SK-N-SH (cell line): ENCODE results near the gene PAX2. TPM values are rescaled to one million over a fixed set of nuclear protein-coding genes. Genes with fewer than 3 reads are reported as not detected.

Source experiments
- CTCF ChIA-PET: fragments of 300-600, 350-600 bp; formaldehyde crosslinking; extraction: SDS; loops from one replicate; lab custom pipeline; 2021; lab: Yijun Ruan, JAX
- POLR2A ChIA-PET: fragments of 350-600 bp; sonication (Branson Sonifier 250); formaldehyde crosslinking; extraction: SDS; loops from one replicate; lab custom pipeline; 2020; ENCODE audit warnings: antibody characterized with exemption, inconsistent platforms; lab: Yijun Ruan, JAX
- DNase-seq: peaks from one replicate; pipeline ENCODE4 v3.0.0; 2012
- H2AFZ ChIP-seq: fragments of 200-600 bp; sonication (generic); 2 replicates; pipeline ENCODE4 v1.8.1; 2016; ENCODE audit warnings: antibody characterized with exemption, mild to moderate bottlenecking, low read depth
- H3F3A ChIP-seq: fragments of 200-600 bp; sonication (generic); replicated peaks from 2 replicates; pipeline ENCODE3; 2016; ENCODE audit warnings: antibody characterized with exemption, mild to moderate bottlenecking; ENCODE audit not compliant: insufficient read depth
- H3K27ac ChIP-seq, 2 experiments: fragments of 200-500 bp in 1 of 2; fragments of 200-600 bp in 1 of 2; sonication (Bioruptor generic) in 1 of 2; sonication (generic), shearing (Covaris generic) in 1 of 2; 2 replicates each; pipeline versions ENCODE4 v1.5.1 to v1.6.1; 2014 to 2016; ENCODE audit warnings: low read depth in 2 of 2, inconsistent platforms in 1 of 2, low read length in 1 of 2, mild to moderate bottlenecking in 1 of 2, mixed read lengths in 1 of 2
- H3K27me3 ChIP-seq: fragments of 200-600 bp; sonication (generic), shearing (Covaris generic); 2 replicates; pipeline ENCODE4 v1.6.1; 2016; ENCODE audit warnings: mixed run types; ENCODE audit not compliant: insufficient read depth
- H3K36me3 ChIP-seq, 2 experiments: fragments of 200-500 bp in 1 of 2; fragments of 200-600 bp in 1 of 2; sonication (Bioruptor generic) in 1 of 2; sonication (generic) in 1 of 2; replicated peaks in 1 of 2; 2 replicates each; pipeline versions ENCODE3 to v1.5.1; 2014 to 2016; ENCODE audit warnings: low read length in 1 of 2, mild to moderate bottlenecking in 1 of 2; ENCODE audit not compliant: insufficient read depth in 2 of 2, control insufficient read depth in 1 of 2
- H3K4me1 ChIP-seq, 2 experiments: fragments of 200-500 bp in 1 of 2; fragments of 200-600 bp in 1 of 2; sonication (Bioruptor generic) in 1 of 2; sonication (generic), shearing (Covaris generic) in 1 of 2; 2 replicates each; pipeline versions ENCODE4 v1.5.1 to v1.6.1; 2014 to 2016; ENCODE audit warnings: low read depth in 1 of 2, low read length in 1 of 2, mixed run types in 1 of 2; ENCODE audit not compliant: insufficient read depth in 2 of 2, control insufficient read depth in 1 of 2
- H3K4me2 ChIP-seq: fragments of 200-600 bp; sonication (generic), shearing (Covaris generic); 2 replicates; pipeline ENCODE4 v1.6.1; 2017; ENCODE audit warnings: mixed run types
- H3K4me3 ChIP-seq, 2 experiments: fragments of 200-500 bp in 1 of 2; fragments of 200-600 bp in 1 of 2; sonication (Bioruptor generic) in 1 of 2; sonication (generic), shearing (Covaris generic) in 1 of 2; 2 replicates each; pipeline versions ENCODE4 v1.5.1 to v1.8.1; 2014 to 2016; ENCODE audit warnings: low read depth in 2 of 2, inconsistent platforms in 1 of 2, low read length in 1 of 2, mild to moderate bottlenecking in 1 of 2, mixed read lengths in 1 of 2, moderate library complexity in 1 of 2
- H3K79me2 ChIP-seq: fragments of 200-600 bp; sonication (generic); 2 replicates; pipeline ENCODE4 v1.8.1; 2017; ENCODE audit warnings: mild to moderate bottlenecking; ENCODE audit not compliant: insufficient read depth
- H3K9ac ChIP-seq: fragments of 200-600 bp; sonication (generic); 2 replicates; pipeline ENCODE4 v1.6.1; 2017; ENCODE audit warnings: mixed run types
- H3K9me2 ChIP-seq: fragments of 200-600 bp; sonication (generic); 2 replicates; pipeline ENCODE4 v1.6.1; 2017; ENCODE audit warnings: mixed run types
- H3K9me3 ChIP-seq: fragments of 200-600 bp; sonication (generic); 2 replicates; pipeline ENCODE4 v1.6.1; 2017; ENCODE audit warnings: mixed run types, mild to moderate bottlenecking, moderate library complexity
- H4K20me1 ChIP-seq: fragments of 200-600 bp; sonication (generic); 2 replicates; pipeline ENCODE4 v1.6.1; 2017; ENCODE audit warnings: mild to moderate bottlenecking, mixed run types; ENCODE audit not compliant: insufficient read depth
- CTCF ChIP-seq: fragments of 200-600 bp; sonication (generic); IDR thresholded peaks from 2 replicates; pipeline ENCODE4 v1.6.1; 2017; ENCODE audit warnings: antibody characterized with exemption, mild to moderate bottlenecking, moderate library complexity
- ELF1 ChIP-seq: IDR thresholded peaks from 2 replicates; pipeline ENCODE4 v1.4.0; 2012
- FOSL2 ChIP-seq: IDR thresholded peaks from 2 replicates; pipeline ENCODE4 v1.4.0; 2012; ENCODE audit warnings: low read depth, mild to moderate bottlenecking, moderate library complexity, borderline replicate concordance
- FOXJ3 ChIP-seq: sonication (generic); formaldehyde crosslinking; IDR thresholded peaks from 2 replicates; pipeline ENCODE4 v1.5.1; 2020; ENCODE audit warnings: mild to moderate bottlenecking, missing genetic modification reagents
- GABPA ChIP-seq: IDR thresholded peaks from 2 replicates; pipeline ENCODE4 v1.4.0; 2012; ENCODE audit warnings: low read depth, mild to moderate bottlenecking
- IRF3 ChIP-seq: fragments of 150-350 bp; IDR thresholded peaks from 2 replicates; pipeline ENCODE4 v1.6.1; 2016; ENCODE audit warnings: mild to moderate bottlenecking, low read depth, low read length
- JUND ChIP-seq: IDR thresholded peaks from 2 replicates; pipeline ENCODE4 v1.4.0; 2012
- MAX ChIP-seq: IDR thresholded peaks from 2 replicates; pipeline ENCODE4 v1.4.0; 2012; ENCODE audit warnings: low read depth
- NFIC ChIP-seq: IDR thresholded peaks from 2 replicates; pipeline ENCODE4 v1.4.0; 2012; ENCODE audit warnings: borderline replicate concordance
- NRF1 ChIP-seq: IDR thresholded peaks from 2 replicates; pipeline ENCODE4 v1.6.1; 2012; ENCODE audit warnings: low read depth, mild to moderate bottlenecking, low read length
- PBX3 ChIP-seq: IDR thresholded peaks from 2 replicates; pipeline ENCODE4; 2012
- POLR2AphosphoS5 ChIP-seq: IDR thresholded peaks from 2 replicates; pipeline ENCODE4 v1.6.1; 2012; ENCODE audit warnings: low read depth, low read length
- RAD21 ChIP-seq: IDR thresholded peaks from 2 replicates; pipeline ENCODE4 v1.6.1; 2012; ENCODE audit warnings: mild to moderate bottlenecking, low read length
- RXRA ChIP-seq: IDR thresholded peaks from 2 replicates; pipeline ENCODE4 v1.4.0; 2012; ENCODE audit warnings: low read depth, mild to moderate bottlenecking, borderline replicate concordance
- SMC3 ChIP-seq: IDR thresholded peaks from 2 replicates; pipeline ENCODE4 v1.6.1; 2012; ENCODE audit warnings: low read depth, low read length, improper control_type of control experiment
- TAF1 ChIP-seq: IDR thresholded peaks from 2 replicates; pipeline ENCODE4 v1.6.1; 2012; ENCODE audit warnings: low read depth, mild to moderate bottlenecking, low read length, moderate library complexity, borderline replicate concordance
- TCF12 ChIP-seq: IDR thresholded peaks from 2 replicates; pipeline ENCODE4 v1.4.0; 2012
- YY1 ChIP-seq: IDR thresholded peaks from 2 replicates; pipeline ENCODE4 v1.4.0; 2012; ENCODE audit warnings: low read depth, mild to moderate bottlenecking
- ZBTB33 ChIP-seq: IDR thresholded peaks from 2 replicates; pipeline ENCODE4 v1.4.0; 2012; ENCODE audit warnings: low read depth, borderline replicate concordance
- WGBS: methylation state at CpG from one replicate; pipeline ENCODE4 v1.1.6; 2017; ENCODE audit warnings: low lambda C conversion rate; 5-methylcytosine and 5-hydroxymethylcytosine counted together
- polyA plus RNA-seq, 3 experiments: library from polyadenylated mRNA; depleted of rRNA; stranded (reverse); fragments of >200 nt; gene quantifications; 2 replicates each; pipeline ENCODE4 v1.2.3, GENCODE V29; 2012

Gene PAX2
- polyA plus RNA-seq, 1 of the 3 experiments (the other 2 are of a cell fraction), result not detected

GRCh38 chr10:100791369-100792058, 46.1 kb downstream of the PAX2 start:
- CTCF ChIA-PET, result interaction anchor here (1.4 to 1.9 kb wide), 4 partner anchors 10 to 48 kb away, joined by 3 to 7 read pairs (median 5); no protein-coding TSS in a partner anchor

GRCh38 chr10:100792574-100792973, 47.2 kb downstream of the PAX2 start:
- no peak overlapping the region for H3K9ac ChIP-seq
- no peak overlapping the region for H2AFZ ChIP-seq
- peaks cover 28% of the 10 kb centered on the region; the same call in 1 of the 2 replicates for H3K27me3 ChIP-seq
- no peak overlapping the region for H3K4me2 ChIP-seq
- no peaks in the 10 kb centered on the region for H3K9me2 ChIP-seq
- no peaks in the 10 kb centered on the region for H4K20me1 ChIP-seq
- no peak overlapping the region for H3K4me3 ChIP-seq
- no peaks in the 10 kb centered on the region for H3K9me3 ChIP-seq
- ChIA-PET POLR2A (no interaction called here), CTCF (interaction anchor here (0.8 to 1.9 kb wide), 3 partner anchors 49 to 80 kb away, joined by 3 to 7 read pairs (median 4); no protein-coding TSS in a partner anchor)
- H3K4me1 ChIP-seq, result peaks cover 0 to 40% of the 10 kb centered on the region in 2 experiments; a peak in 1 of 4 replicates
- no peaks in the 10 kb centered on the region for H3F3A ChIP-seq
- H3K27ac ChIP-seq, result no peak overlapping the region
- 67% methylated on average over 8 of the region's 8 CpGs for WGBS
- no peak for DNase-seq
- no peaks in the 10 kb centered on the region for H3K79me2 ChIP-seq
- no peaks in the 10 kb centered on the region for H3K36me3 ChIP-seq
- TF ChIP-seq PBX3, result no peak
- TF ChIP-seq RXRA, result no peak
- no peak for TF ChIP-seq TCF12
- no peak for TF ChIP-seq FOSL2
- TF ChIP-seq NRF1, result no peak
- no peak for TF ChIP-seq POLR2AphosphoS5
- no peak for TF ChIP-seq ZBTB33
- no peak for TF ChIP-seq IRF3
- TF ChIP-seq JUND, result no peak
- no peak for TF ChIP-seq ELF1
- TF ChIP-seq GABPA, result no peak
- no peak for TF ChIP-seq TAF1
- no peak for TF ChIP-seq SMC3
- TF ChIP-seq YY1, result no peak
- TF ChIP-seq RAD21, result no peak

More at GRCh38 chr10:100791369-100792058, 46.1 kb downstream of the PAX2 start:
- Histone ChIP-seq H3K9ac (no peak overlapping the region), H3F3A (no peaks in the 10 kb centered on the region), H3K79me2 (no peaks in the 10 kb centered on the region), H3K4me3 (no peak overlapping the region), H3K4me2 (no peak overlapping the region), H3K9me3 (no peaks in the 10 kb centered on the region), H2AFZ (no peak overlapping the region), H3K36me3 (no peaks in the 10 kb centered on the region), H3K27ac (peak overlapping the region in 1 of 2 experiments; percentile 57; a peak in 1 of 4 replicates), H4K20me1 (no peaks in the 10 kb centered on the region), H3K27me3 (peaks cover 27% of the 10 kb centered on the region; the same call in 1 of the 2 replicates), H3K9me2 (no peaks in the 10 kb centered on the region), H3K4me1 (peaks cover 0 to 49% of the 10 kb centered on the region in 2 experiments; a peak in 1 of 4 replicates)
- peak; percentile 41 for DNase-seq
- TF ChIP-seq MAX (no peak), YY1 (no peak), NFIC (no peak), CTCF (no peak), FOXJ3 (CRISPR knock-in tag) (no peak), RXRA (no peak)
- POLR2A ChIA-PET, result interaction anchor here (1.0 kb wide), 1 partner anchor 10 kb away, joined by 3 read pairs; no protein-coding TSS in a partner anchor
- WGBS, result 47% methylated on average over 8 of the region's 8 CpGs
